IMR-90 (cell line): ENCODE measurements around the gene CCDC180. TPM values are rescaled to one million over a fixed set of nuclear protein-coding genes. Genes with fewer than 3 reads are reported as not detected.
A peak's percentile ranks its signal among the peaks of the same experiment; 100 is the strongest.

Source experiments
- ATAC-seq: fragments of 200-7000 bp; cut with Tn5 transposase; 2 replicates; pipeline ENCODE4 v1.9.1; 2020; ENCODE audit warnings: low read depth, mild to moderate bottlenecking, moderate library complexity
- BruUV-seq: library from RNA; stranded (reverse); fragments of 400-500 nt; replicated peaks from 2 replicates; lab custom pipeline; 2021; lab: Mats Ljungman, UMichigan
- CTCF ChIA-PET: fragments of 300-600 bp; formaldehyde crosslinking; extraction: SDS; loops from one replicate; lab custom pipeline; 2021; ENCODE audit warnings: antibody characterized with exemption; lab: Yijun Ruan, JAX
- POLR2A ChIA-PET: fragments of 300-600 bp; sonication (Branson Sonifier 250); formaldehyde crosslinking; loops from one replicate; lab custom pipeline; 2022; ENCODE audit warnings: antibody characterized with exemption; ENCODE audit not compliant: unreplicated experiment; lab: Charles Lee
- DNase-seq: peaks from one replicate; pipeline ENCODE4 v3.0.0; 2013
- H2AFZ ChIP-seq: replicated peaks from 2 replicates; pipeline ENCODE3; 2013; ENCODE audit warnings: low read length, mild to moderate bottlenecking; ENCODE audit not compliant: poor library complexity
- H2AK5ac ChIP-seq: 2 replicates; pipeline ENCODE4 v1.6.1; 2013; ENCODE audit warnings: low read depth, low read length, inconsistent platforms
- H2AK9ac ChIP-seq: replicated peaks from 2 replicates; pipeline ENCODE3; 2013; ENCODE audit warnings: mild to moderate bottlenecking, low read depth, low read length, moderate library complexity; ENCODE audit not compliant: poor library complexity
- H2BK120ac ChIP-seq: 2 replicates; pipeline ENCODE4 v1.6.1; 2013; ENCODE audit warnings: low read depth, low read length, inconsistent platforms
- H2BK15ac ChIP-seq: 3 replicates; pipeline ENCODE4 v1.6.1; 2013; ENCODE audit warnings: low read depth, low read length, inconsistent platforms
- H2BK20ac ChIP-seq: 2 replicates; pipeline ENCODE4 v1.6.1; 2013; ENCODE audit warnings: low read depth, mild to moderate bottlenecking, inconsistent platforms, low read length, moderate library complexity
- H2BK5ac ChIP-seq: 2 replicates; pipeline ENCODE4 v1.6.1; 2013; ENCODE audit warnings: mild to moderate bottlenecking, low read depth, low read length, inconsistent platforms; ENCODE audit not compliant: poor library complexity, severe bottlenecking
- H3K14ac ChIP-seq: replicated peaks from 2 replicates; pipeline ENCODE4 v1.6.1; 2013; ENCODE audit warnings: low read depth, low read length, inconsistent platforms
- H3K18ac ChIP-seq: 2 replicates; pipeline ENCODE4 v1.6.1; 2013; ENCODE audit warnings: low read depth, low read length, control low read depth
- H3K23ac ChIP-seq: 2 replicates; pipeline ENCODE4 v1.6.1; 2013; ENCODE audit warnings: low read depth, low read length, inconsistent platforms
- H3K27ac ChIP-seq: 2 replicates; pipeline ENCODE4 v1.5.1; 2013; ENCODE audit warnings: mild to moderate bottlenecking, control low read depth, low read length; ENCODE audit not compliant: insufficient read depth
- H3K27me3 ChIP-seq: 2 replicates; pipeline ENCODE4 v1.6.1; 2013; ENCODE audit warnings: low read length; ENCODE audit not compliant: control insufficient read depth, insufficient read depth
- H3K36me3 ChIP-seq: 2 replicates; pipeline ENCODE4 v1.6.1; 2013; ENCODE audit warnings: low read length, mixed read lengths; ENCODE audit not compliant: control insufficient read depth, insufficient read depth
- H3K4ac ChIP-seq: 2 replicates; pipeline ENCODE4 v1.6.1; 2013; ENCODE audit warnings: low read depth, low read length, inconsistent platforms
- H3K4me1 ChIP-seq: 2 replicates; pipeline ENCODE4 v1.6.1; 2013; ENCODE audit warnings: low read length, mixed read lengths; ENCODE audit not compliant: control insufficient read depth, insufficient read depth
- H3K4me2 ChIP-seq: 2 replicates; pipeline ENCODE4 v1.6.1; 2013; ENCODE audit warnings: low read depth, mild to moderate bottlenecking, control low read depth, low read length, moderate library complexity
- H3K4me3 ChIP-seq: 2 replicates; pipeline ENCODE4 v1.5.1; 2013; ENCODE audit warnings: low read depth, mild to moderate bottlenecking, control low read depth, low read length, moderate library complexity; ENCODE audit not compliant: insufficient read depth
- H3K56ac ChIP-seq: 2 replicates; pipeline ENCODE4 v1.6.1; 2013; ENCODE audit warnings: low read length, inconsistent platforms; ENCODE audit not compliant: insufficient read depth; ENCODE audit errors: extremely low read depth
- H3K79me1 ChIP-seq, 2 experiments: 2 replicates each; pipeline ENCODE4 v1.6.1; 2013; ENCODE audit warnings: low read length in 2 of 2, inconsistent platforms in 1 of 2, low read depth in 1 of 2
- H3K9ac ChIP-seq: 2 replicates; pipeline ENCODE4 v1.6.1; 2013; ENCODE audit warnings: low read depth, low read length, control low read depth
- H3K9me1 ChIP-seq: 2 replicates; pipeline ENCODE4 v1.6.1; 2013; ENCODE audit warnings: low read length, inconsistent platforms; ENCODE audit not compliant: insufficient read depth
- H3K9me3 ChIP-seq: 2 replicates; pipeline ENCODE4 v1.6.1; 2013; ENCODE audit warnings: low read length; ENCODE audit not compliant: control insufficient read depth, insufficient read depth
- H4K20me1 ChIP-seq: 2 replicates; pipeline ENCODE4 v1.6.1; 2013; ENCODE audit warnings: low read length, inconsistent platforms; ENCODE audit not compliant: insufficient read depth
- H4K5ac ChIP-seq: 2 replicates; pipeline ENCODE4 v1.6.1; 2013; ENCODE audit warnings: mild to moderate bottlenecking, low read depth, low read length, control low read depth
- H4K8ac ChIP-seq, 2 experiments: 2 replicates each; pipeline ENCODE4 v1.6.1; 2013; ENCODE audit warnings: low read depth in 2 of 2, low read length in 2 of 2, control low read depth in 1 of 2, inconsistent platforms in 1 of 2
- H4K91ac ChIP-seq: 2 replicates; pipeline ENCODE4 v1.6.1; 2013; ENCODE audit warnings: low read depth, low read length, inconsistent platforms; ENCODE audit not compliant: insufficient read depth
- BHLHE40 ChIP-seq: fragments of 150-350 bp; IDR thresholded peaks from 2 replicates; pipeline ENCODE4 v1.6.1; 2016; ENCODE audit warnings: mild to moderate bottlenecking, low read depth, low read length
- CEBPB ChIP-seq: IDR thresholded peaks from 2 replicates; pipeline ENCODE4 v1.6.1; 2012; ENCODE audit warnings: low read depth, low read length, improper control_type of control experiment
- CHD1 ChIP-seq: IDR thresholded peaks from 2 replicates; pipeline ENCODE4 v1.6.1; 2012; ENCODE audit warnings: low read depth, low read length, improper control_type of control experiment
- FOS ChIP-seq: fragments of 150-350 bp; IDR thresholded peaks from 2 replicates; pipeline ENCODE4 v1.6.1; 2016; ENCODE audit warnings: low read depth, low read length
- MAFK ChIP-seq: IDR thresholded peaks from 2 replicates; pipeline ENCODE4 v1.6.1; 2012; ENCODE audit warnings: low read depth, low read length, improper control_type of control experiment
- MAZ ChIP-seq: IDR thresholded peaks from 2 replicates; pipeline ENCODE4 v1.6.1; 2012; ENCODE audit warnings: low read depth, mild to moderate bottlenecking, low read length, improper control_type of control experiment, moderate library complexity, borderline replicate concordance
- MXI1 ChIP-seq: IDR thresholded peaks from 2 replicates; pipeline ENCODE4 v1.6.1; 2012; ENCODE audit warnings: low read depth, mild to moderate bottlenecking, low read length, moderate library complexity, borderline replicate concordance
- NFE2L2 ChIP-seq: fragments of 150-350 bp; IDR thresholded peaks from 2 replicates; pipeline ENCODE4 v1.6.1; 2016; ENCODE audit warnings: low read depth, mild to moderate bottlenecking, low read length
- POLR2A ChIP-seq: IDR thresholded peaks from 2 replicates; pipeline ENCODE4 v1.6.1; 2012; ENCODE audit warnings: mild to moderate bottlenecking, low read depth, low read length
- RAD21 ChIP-seq: IDR thresholded peaks from 2 replicates; pipeline ENCODE4 v1.6.1; 2012; ENCODE audit warnings: low read length, improper control_type of control experiment
- RCOR1 ChIP-seq: IDR thresholded peaks from 2 replicates; pipeline ENCODE4 v1.6.1; 2012; ENCODE audit warnings: mild to moderate bottlenecking, low read length, improper control_type of control experiment; ENCODE audit not compliant: insufficient replicate concordance
- RFX5 ChIP-seq: IDR thresholded peaks from 2 replicates; pipeline ENCODE4 v1.8.0; 2012; ENCODE audit warnings: low read depth, mild to moderate bottlenecking, low read length, moderate library complexity
- SMC3 ChIP-seq: fragments of 150-350 bp; IDR thresholded peaks from 2 replicates; pipeline ENCODE4 v1.6.1; 2016; ENCODE audit warnings: low read depth, mild to moderate bottlenecking, antibody characterized with exemption, low read length, moderate library complexity
- USF2 ChIP-seq: fragments of 150-350 bp; IDR thresholded peaks from 2 replicates; pipeline ENCODE4 v1.6.1; 2017; ENCODE audit warnings: mild to moderate bottlenecking, antibody characterized with exemption, low read length, low read depth
- WGBS, 2 experiments: methylation state at CpG; one replicate each; pipeline versions ENCODE4 v1.1.5 to v1.1.7; 2013; ENCODE audit warnings: missing lambda C conversion rate in 2 of 2; ENCODE audit not compliant: insufficient read length in 1 of 2; ENCODE audit errors: extremely low coverage in 2 of 2; 5-methylcytosine and 5-hydroxymethylcytosine counted together
- dilution Hi-C: fragments of 300-500 bp; cut with HindIII; formaldehyde crosslinking; loops from one replicate; pipeline ENCODE4 v1.14.3; 2018; ENCODE audit warnings: low sequenced_read_pairs; ENCODE audit not compliant: unreplicated experiment
- in situ Hi-C: fragments of 300-500 bp; cut with MboI; formaldehyde crosslinking; loops from 3 replicates; pipeline ENCODE4 v1.14.3; 2019; ENCODE audit warnings: low sequenced_read_pairs, inconsistent platforms, mixed read lengths
- intact Hi-C: fragments of 100-400 bp; cut with micrococcal nuclease; formaldehyde crosslinking; loops from 2 replicates; pipeline ENCODE4 v1.10.0; 2022
- polyA plus RNA-seq, 3 experiments: library from polyadenylated mRNA; depleted of rRNA; stranded (reverse); fragments of >200 nt; gene quantifications; 2 replicates each; pipeline ENCODE4 v1.2.3, GENCODE V29; 2012; ENCODE audit warnings: low replicate concordance in 1 of 3
- total RNA-seq: library from RNA; depleted of rRNA; stranded (reverse); fragments of >200 nt; gene quantifications from 2 replicates; pipeline ENCODE4 v1.2.3, GENCODE V29; 2012
- TF ChIP-seq, protein P1 (sequence below): conservative IDR thresholded peaks from 2 replicates; pipeline ENCODE4 v1.5.1; 2012; ENCODE audit warnings: mild to moderate bottlenecking, low read depth, low read length, improper control_type of control experiment
- TF ChIP-seq, protein P2 (sequence below): fragments of 150-350 bp; IDR thresholded peaks from 2 replicates; pipeline ENCODE4 v1.6.1; 2016; ENCODE audit warnings: low read depth, mild to moderate bottlenecking, low read length, moderate library complexity, borderline replicate concordance

CCDC180 gene
- total and polyA plus RNA-seq, 2 of the 4 experiments (the other 2 are of a cell fraction) = 0.24 to 0.90 TPM

DNA sequence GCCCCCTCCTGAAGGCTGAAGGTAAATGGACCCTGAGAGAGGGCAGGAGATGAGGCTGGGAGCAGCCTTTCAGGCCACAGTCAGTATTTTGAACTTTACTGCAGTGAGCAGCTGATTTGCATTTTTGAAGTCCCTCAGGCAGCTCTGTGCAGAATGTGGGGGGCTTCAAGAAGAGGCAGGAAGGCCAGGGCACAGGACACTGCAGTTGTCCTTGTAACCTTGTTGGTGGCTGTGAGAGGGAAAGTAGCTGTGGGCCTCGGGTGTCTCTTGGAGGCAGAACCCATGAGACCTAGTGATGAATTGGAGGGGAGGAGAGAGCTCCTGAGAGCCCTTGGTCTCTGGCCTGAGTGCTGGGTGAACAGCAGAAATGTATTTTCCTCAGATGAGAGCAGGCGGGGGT lies 2.6 kb downstream of the CCDC180 start:
- H3K27ac ChIP-seq = no peak overlapping the region
- H3K4me2 ChIP-seq = no peak overlapping the region
- no peak overlapping the region for H3K23ac ChIP-seq
- no peak overlapping the region for H2BK20ac ChIP-seq
- no peaks in the 10 kb centered on the region for H3K4me1 ChIP-seq
- dilution Hi-C loops = no loop called here
- H3K9ac ChIP-seq = no peak overlapping the region
- ChIA-PET POLR2A (no interaction called here), CTCF (interaction anchor here (1.0 kb wide), 1 partner anchor 17 kb away, joined by 3 read pairs; no protein-coding TSS in a partner anchor)
- H4K8ac ChIP-seq = no peak overlapping the region
- H4K5ac ChIP-seq = no peak overlapping the region
- WGBS, 2 experiments = 57% methylated on average over 1 of the region's 2 CpGs; no CpG with 5 or more reads in 1 of the 2 experiments
- no peak overlapping the region for H3K18ac ChIP-seq
- no peak for DNase-seq
- H3K9me3 ChIP-seq = no peaks in the 10 kb centered on the region
- no peaks in the 10 kb centered on the region for H3K79me1 ChIP-seq
- in situ Hi-C loops = no loop called here
- no peak overlapping the region for H2BK120ac ChIP-seq
- no peak overlapping the region for H2BK5ac ChIP-seq
- peak overlapping the region; percentile 21 for H2AFZ ChIP-seq
- no peak overlapping the region for H2BK15ac ChIP-seq
- H3K27me3 ChIP-seq = no peaks in the 10 kb centered on the region
- no peak for TF ChIP-seq CHD1
- no peak for TF ChIP-seq MAZ
- TF ChIP-seq FOS = no peak
- no peak for TF ChIP-seq RFX5
- TF ChIP-seq USF2 = no peak
- TF ChIP-seq, protein P1, sequence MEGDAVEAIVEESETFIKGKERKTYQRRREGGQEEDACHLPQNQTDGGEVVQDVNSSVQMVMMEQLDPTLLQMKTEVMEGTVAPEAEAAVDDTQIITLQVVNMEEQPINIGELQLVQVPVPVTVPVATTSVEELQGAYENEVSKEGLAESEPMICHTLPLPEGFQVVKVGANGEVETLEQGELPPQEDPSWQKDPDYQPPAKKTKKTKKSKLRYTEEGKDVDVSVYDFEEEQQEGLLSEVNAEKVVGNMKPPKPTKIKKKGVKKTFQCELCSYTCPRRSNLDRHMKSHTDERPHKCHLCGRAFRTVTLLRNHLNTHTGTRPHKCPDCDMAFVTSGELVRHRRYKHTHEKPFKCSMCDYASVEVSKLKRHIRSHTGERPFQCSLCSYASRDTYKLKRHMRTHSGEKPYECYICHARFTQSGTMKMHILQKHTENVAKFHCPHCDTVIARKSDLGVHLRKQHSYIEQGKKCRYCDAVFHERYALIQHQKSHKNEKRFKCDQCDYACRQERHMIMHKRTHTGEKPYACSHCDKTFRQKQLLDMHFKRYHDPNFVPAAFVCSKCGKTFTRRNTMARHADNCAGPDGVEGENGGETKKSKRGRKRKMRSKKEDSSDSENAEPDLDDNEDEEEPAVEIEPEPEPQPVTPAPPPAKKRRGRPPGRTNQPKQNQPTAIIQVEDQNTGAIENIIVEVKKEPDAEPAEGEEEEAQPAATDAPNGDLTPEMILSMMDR = no peak
- no peak for TF ChIP-seq BHLHE40
- no peak for TF ChIP-seq MXI1
- no peak for TF ChIP-seq SMC3
- no peak for TF ChIP-seq CEBPB
- no peak for TF ChIP-seq MAFK
- no peak for TF ChIP-seq NFE2L2
- no peak for TF ChIP-seq RCOR1
- TF ChIP-seq POLR2A = no peak
- no peak for TF ChIP-seq RAD21
- TF ChIP-seq, protein P2, sequence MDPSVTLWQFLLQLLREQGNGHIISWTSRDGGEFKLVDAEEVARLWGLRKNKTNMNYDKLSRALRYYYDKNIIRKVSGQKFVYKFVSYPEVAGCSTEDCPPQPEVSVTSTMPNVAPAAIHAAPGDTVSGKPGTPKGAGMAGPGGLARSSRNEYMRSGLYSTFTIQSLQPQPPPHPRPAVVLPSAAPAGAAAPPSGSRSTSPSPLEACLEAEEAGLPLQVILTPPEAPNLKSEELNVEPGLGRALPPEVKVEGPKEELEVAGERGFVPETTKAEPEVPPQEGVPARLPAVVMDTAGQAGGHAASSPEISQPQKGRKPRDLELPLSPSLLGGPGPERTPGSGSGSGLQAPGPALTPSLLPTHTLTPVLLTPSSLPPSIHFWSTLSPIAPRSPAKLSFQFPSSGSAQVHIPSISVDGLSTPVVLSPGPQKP = no peak
- no peaks in the 10 kb centered on the region for H3K9me1 ChIP-seq
- H2AK5ac ChIP-seq = no peak overlapping the region
- no peak overlapping the region for H3K14ac ChIP-seq
- H4K91ac ChIP-seq = no peak overlapping the region
- no peak overlapping the region for H3K4me3 ChIP-seq
- no peaks in the 10 kb centered on the region for H3K36me3 ChIP-seq
- H3K4ac ChIP-seq = no peak overlapping the region
- H2AK9ac ChIP-seq = no peak overlapping the region
- intact Hi-C loops = no loop called here
- BruUV-seq = no TSS peak
- H4K20me1 ChIP-seq = no peaks in the 10 kb centered on the region
- H3K56ac ChIP-seq = no peak overlapping the region
- no peak for ATAC-seq
